Esophagus muscularis mucosa (tissue), 4 donors: Measurements from ENCODE around the gene MIEF2.

ENCODE experiments used
- CTCF ChIP-seq, 3 experiments: fragments of 200-600 bp in 2 of 3; fragments of 450-650 bp in 1 of 3; sonication (generic) in 2 of 3; IDR thresholded peaks; one replicate each; pipeline ENCODE4 v1.5.1; 2017 to 2019; ENCODE audit warnings: antibody characterized with exemption in 3 of 3, mild to moderate bottlenecking in 2 of 3, moderate library complexity in 1 of 3
- EP300 ChIP-seq: sonication (generic); formaldehyde crosslinking; IDR thresholded peaks from one replicate; pipeline ENCODE4 v1.6.1; 2017; ENCODE audit warnings: antibody characterized with exemption
- POLR2A ChIP-seq: fragments of 450-650 bp; IDR thresholded peaks from one replicate; pipeline ENCODE4 v1.6.1; 2017; ENCODE audit warnings: antibody characterized with exemption, moderate library complexity, mild to moderate bottlenecking, low read depth
- POLR2AphosphoS5 ChIP-seq, 2 donors: sonication (generic); formaldehyde crosslinking; IDR thresholded peaks; one replicate each; pipeline ENCODE4 v1.6.1; 2017; ENCODE audit warnings: antibody characterized with exemption in 2 of 2

- no peak for TF ChIP-seq CTCF (IDR thresholded peaks at IDR 0.05)
- TF ChIP-seq POLR2AphosphoS5 (IDR thresholded peaks at IDR 0.05), result no peak
- no peak for TF ChIP-seq EP300
- no peak for TF ChIP-seq POLR2A
Observed at GRCh38 chr17:18253947-18254821, 6.3 kb upstream of the MIEF2 start.
